Cardiac atrium fibroblast (primary cell): Measurements from ENCODE around the gene AMY1B. TPM values are rescaled to one million over a fixed set of nuclear protein-coding genes. Genes with fewer than 3 reads are reported as not detected.

Experiments
- total RNA-seq: library from RNA; depleted of rRNA; stranded (reverse); fragments of >200 nt; gene quantifications from 2 replicates; pipeline ENCODE4 v1.2.3, GENCODE V29; 2015

Gene AMY1B
- not detected in 2 replicates for total RNA-seq

DNA sequence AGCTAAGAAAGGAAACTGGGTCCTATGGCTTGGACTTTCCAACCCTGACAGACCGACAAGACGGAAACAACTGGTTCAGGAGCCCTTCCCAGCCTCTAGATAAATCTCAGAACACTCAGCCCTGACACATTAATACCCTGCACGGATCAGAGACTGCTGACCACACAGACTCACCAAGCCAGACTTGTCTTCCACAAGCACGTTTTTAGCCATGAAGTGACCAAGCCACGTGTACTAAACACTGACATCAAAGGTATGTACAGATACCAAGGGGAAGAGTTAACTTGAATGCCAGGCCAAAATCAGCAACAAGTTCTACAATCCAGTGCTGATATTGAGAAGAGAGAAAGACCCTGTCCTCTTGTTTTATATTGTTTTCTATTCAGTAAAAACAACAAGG is at the start of gene AMY1B:
AMY1B (minus strand) TSS at position 101 of the 400 bp plus-strand sequence. CDS start 571 bp downstream, outside the sequence.

GRCh38 chr1:103655460-103655859 is 40.5 kb downstream of the AMY1B start, which contains the start of gene AMY1A:
Gene AMY1A (plus strand): TSS chr1:103655760. CDS start chr1:103656331, 571 bp downstream.

Other genes starting within 250 kb of the AMY1B start
- gene RNPC3, start 170.5 kb downstream of the AMY1B start, total RNA-seq, result 6.5 and 9.9 TPM in 2 replicates
- gene AMY2B, start 124.6 kb downstream of the AMY1B start, total RNA-seq, result 1.1 TPM in 2 replicates
- gene AMY2A, start 78.8 kb downstream of the AMY1B start, total RNA-seq, result not detected in 2 replicates
- not detected in 2 replicates for gene AMY1A, start 40.5 kb downstream of the AMY1B start, total RNA-seq
- gene AMY1C, start 53.7 kb upstream of the AMY1B start, total RNA-seq, result not detected in 2 replicates